GM18870 (cell line): ENCODE results near the gene RAB3A.

ENCODE experiments used
- ATAC-seq: cut with Tn5 transposase; IDR thresholded peaks from one replicate; pipeline ENCODE4 v1.9.1; 2021; ENCODE audit warnings: moderate library complexity; ENCODE audit not compliant: unreplicated experiment

Gene RAB3A

DNA sequence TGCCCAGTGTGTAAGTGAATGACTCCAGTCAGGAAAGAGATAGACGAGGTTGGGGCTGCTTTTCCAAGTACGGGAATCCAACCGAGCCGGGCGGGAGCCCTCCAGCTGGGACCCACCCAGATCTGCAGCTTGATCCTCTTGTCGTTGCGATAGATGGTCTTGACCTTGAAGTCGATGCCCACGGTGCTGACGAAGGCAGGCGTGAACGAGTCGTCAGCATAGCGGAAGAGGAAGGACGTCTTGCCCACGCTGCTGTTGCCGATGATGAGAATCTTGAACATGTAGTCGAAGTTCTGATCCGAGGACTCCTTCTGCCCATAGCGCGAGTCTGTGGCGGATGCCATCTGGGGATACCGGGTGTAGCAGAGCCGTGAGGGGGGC lies 1.5 kb downstream of the RAB3A start:
- ATAC-seq: no peak

DNA sequence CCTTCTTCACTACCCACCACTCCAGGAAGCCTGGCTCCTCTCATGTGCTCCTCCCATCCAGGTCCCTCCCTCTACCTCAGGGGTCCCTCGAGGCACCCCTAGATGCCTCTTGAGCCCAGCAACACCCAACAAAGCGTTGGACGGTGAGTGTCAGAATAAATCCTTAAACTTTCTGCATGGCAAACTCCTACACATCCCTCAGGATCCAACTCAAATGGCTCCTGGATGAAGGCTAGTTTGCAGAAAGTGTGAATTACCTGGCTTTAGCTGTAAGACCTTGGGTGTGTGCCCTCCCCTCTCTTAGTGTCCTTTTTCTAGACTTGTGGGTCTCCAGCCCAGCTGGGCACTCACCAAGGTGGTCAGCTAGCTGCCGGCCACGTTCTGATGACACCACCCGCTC lies 5.5 kb downstream of the RAB3A start:
- ATAC-seq: no peak

DNA sequence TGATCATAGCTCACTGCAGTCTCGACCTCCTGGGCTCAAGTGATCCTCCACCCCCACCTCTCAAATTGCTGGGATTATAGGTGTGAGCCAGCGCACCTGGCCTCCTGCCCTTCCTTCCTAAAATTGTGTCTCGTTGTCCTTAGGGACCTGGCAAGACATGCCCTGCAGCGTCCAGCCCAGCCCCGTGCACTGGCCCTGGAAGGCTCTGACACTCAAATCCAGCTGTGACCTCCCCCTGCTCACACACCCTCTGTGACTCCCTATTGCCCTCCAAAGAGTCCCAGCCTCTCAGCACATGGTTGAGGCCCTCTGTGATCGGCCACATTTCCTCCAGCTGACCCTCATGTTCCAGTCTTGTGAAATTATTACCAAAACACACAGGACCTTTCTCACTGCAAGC lies 5.9 kb downstream of the RAB3A start:
- no peak for ATAC-seq

DNA sequence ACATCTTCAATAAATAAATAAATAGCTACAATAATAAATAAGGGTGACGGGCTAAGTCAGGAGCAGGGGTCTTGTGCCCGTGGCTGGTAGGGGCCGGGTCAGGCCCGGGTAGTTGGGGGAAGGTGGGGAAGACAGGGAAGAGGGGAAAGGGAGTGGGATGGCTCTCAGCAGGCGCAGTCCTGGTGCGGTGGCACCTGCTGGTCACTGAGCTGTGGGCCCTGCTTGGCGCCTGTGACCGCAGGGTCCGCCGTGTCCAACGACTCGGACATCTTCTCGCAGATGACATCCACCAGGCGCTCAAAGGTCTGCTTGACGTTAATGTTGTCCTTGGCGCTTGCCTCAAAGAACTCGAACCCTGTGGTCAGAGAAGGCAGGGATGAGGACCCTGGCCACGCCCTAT lies 6.5 kb downstream of the RAB3A start:
- no peak for ATAC-seq

DNA sequence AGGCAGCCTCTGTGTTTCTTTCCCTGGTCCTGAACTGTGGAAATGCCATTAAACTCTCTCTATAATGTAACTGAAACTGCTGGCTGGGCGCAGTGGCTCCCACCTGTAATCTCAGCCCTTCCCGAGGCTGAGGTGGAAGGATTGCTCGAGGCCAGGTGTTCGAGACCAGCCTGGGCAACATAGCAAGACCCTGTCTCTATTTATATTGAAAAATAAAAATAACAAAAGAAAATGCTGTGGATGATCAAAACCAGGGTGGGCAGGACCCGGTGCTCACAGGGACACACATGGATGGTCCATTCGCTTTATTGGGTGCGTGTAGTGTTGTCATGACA lies 7.4 kb downstream of the RAB3A start:
- ATAC-seq: no peak

DNA sequence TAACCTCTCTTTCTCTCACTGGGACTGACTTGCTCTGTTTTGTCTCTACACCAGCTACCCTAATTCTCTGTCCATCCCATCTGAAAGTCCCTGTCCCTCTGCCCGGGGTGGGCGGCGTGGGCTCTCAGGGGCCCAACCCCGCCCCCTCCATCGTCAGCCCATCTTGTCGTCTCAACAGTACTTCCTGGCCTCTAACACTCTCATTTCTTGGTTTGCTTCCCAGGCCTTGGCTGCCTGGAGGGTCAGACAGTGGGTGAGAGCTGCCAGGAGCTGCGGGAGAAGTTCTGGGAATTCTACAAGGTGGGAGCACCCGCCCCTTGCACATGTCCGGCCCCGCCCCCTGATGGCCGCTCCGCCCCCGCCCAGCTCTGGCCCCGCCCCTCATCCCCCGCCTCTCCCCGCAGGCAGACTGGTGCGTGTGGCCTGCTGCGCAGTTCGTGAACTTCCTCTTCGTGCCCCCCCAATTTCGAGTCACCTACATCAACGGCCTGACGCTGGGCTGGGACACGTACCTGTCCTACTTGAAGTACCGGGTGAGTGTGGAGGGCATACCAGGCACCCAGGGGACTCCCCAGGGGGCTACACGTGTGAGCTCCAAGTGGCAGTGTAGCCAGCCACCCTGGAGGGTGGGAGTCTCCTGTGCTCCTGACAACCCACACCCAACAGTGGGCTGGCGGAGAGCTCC lies 9.1 kb downstream of the RAB3A start:
- no peak for ATAC-seq

DNA sequence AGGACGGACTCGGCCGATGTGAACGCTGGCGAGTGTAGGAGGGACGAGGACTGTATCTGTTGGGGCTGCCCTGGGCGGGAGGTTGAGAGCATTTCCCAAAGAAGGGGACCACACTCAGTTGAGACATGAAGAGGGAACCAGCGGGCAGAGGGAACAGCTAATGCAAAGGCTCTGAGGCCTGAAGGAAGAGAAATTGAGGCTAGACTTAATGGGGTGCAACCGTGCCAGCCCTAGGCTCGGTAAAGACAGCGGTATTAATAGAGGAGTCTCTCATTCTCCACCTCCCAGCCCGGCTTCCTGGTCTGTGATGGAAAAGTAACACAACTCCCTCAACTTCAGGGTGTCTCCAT lies 9.7 kb downstream of the RAB3A start:
- no peak for ATAC-seq

DNA sequence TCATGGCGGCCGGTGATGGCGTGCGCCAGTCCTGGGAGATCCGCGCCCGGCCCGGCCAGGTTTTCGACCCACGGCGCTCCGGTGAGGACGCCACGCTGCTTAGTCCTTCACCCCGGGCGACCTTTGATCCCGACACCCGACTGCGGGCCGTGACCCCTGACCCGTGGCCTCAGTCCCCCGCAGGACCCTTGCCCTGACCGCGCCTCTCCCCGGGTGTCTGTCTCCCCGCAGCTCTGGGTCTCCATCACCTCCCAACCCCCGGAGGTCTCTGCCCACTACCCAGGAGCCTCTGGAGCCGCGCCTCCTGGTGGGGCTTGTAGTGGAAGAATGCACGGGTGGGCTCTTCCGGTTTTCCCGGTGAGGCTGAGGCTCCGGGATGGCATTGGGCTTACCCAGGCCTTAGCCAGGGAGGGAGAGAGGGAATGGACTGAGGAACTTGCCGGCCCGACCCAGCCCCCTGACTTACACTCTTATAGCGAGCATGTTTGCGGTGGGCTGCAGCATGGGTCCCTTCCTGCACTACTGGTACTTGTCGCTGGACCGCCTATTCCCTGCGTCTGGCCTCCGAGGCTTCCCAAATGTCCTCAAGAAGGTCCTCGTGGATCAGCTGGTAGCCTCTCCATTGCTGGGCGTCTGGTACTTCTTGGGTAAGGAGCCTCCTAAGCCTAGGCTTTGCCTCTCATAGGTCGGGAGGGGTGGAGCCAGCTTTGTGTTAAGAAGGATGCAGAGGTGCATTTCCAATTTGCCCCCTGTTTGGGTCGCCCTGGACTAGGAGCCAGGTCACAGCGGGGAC lies 10.3 kb downstream of the RAB3A start:
- ATAC-seq: no peak

DNA sequence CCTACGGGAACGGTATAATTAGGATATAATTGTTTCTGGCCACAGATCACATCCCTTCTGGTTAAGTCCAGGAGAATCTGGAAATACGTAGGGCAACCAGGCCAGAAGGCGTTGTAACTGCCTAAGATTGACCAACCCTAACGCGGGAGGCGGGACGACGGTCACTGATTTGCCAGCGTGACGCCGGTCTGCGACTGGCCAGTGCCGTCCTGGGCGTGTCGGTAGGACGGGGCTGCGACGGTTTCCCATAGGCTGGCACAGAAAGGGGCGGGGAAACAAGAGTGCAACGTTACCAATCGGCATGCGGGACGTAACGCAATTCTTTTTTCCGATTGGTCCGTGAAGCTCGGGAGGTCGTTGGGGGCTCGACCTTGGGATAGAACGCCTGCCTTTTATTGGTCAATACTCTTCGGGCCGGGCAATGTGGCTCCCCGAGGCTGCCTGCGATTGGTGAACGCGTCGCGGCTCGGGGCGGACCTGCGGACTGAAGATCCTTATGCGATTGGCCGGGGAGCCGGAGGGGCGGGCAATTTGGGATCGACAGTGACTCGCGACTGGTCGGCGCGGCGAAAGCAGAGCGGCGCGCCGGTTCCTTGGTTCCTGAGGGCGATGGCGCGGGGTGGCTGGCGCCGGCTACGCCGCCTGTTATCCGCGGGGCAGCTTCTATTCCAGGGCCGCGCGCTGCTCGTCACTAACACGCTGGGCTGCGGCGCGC lies 11.0 kb downstream of the RAB3A start, which contains the start of gene MPV17L2:
Gene MPV17L2 (plus strand): TSS at position 546 of the 715 bp plus-strand sequence. CDS start 64 bp downstream, at position 610.
- peak; percentile 82 for ATAC-seq

DNA sequence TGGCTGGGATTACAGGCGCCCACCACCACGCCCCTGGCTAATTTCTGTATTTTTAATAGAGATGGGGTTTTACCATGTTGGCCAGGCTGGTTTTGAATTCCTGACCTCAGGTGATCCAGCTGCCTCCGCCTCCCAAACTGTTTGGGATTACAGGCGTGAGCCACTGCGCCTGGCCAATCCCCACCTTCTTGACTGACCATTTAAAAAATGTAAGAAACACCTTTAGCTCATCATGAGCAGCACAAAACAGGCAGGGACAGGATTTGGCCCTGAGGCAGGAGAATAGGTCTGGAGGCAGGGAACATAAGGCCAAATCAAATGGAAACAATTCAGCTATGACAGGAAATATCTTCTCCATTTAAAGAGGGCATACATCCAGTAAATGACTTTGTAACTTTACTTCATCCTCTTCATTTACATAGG lies 12.2 kb downstream of the RAB3A start:
- no peak for ATAC-seq

DNA sequence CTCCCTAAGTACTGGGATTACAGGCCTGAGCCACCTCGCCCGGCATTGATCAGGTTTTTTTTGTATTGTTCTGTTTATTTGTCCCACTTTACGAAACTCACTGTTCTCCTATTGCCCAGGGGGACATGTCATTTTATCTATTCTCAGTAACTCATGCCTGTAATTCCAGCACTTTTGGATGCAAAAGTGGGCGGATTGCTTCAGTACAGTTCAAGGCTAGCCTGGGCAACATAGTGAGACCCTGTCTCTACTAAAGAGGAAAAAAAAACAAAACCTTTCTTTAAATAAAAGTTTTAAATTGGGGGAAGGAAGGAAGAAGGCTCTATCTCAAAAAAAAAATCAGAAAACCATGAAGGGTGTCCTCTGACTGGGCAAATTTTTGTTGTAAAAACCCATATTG lies 13.6 kb downstream of the RAB3A start:
- ATAC-seq: no peak

DNA sequence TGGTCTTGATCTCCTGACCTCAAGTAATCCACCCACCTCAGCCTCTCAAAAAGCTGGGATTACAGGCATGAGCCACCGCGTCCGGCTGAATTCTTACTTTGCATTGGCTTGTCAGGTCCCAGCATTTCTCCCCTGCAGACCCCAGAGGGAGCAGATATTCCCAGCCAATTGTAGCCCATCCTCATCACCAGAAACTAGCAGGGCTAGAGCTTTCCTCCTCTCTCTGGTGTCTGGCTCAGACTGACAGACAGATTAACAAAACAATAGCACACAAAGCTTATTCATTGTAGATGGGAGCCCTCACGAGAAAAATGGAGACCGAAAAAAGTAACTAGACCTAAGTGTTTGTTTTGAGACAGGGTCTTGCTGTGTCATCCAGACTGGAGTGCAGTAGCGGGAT lies 18.3 kb downstream of the RAB3A start:
- no peak for ATAC-seq

DNA sequence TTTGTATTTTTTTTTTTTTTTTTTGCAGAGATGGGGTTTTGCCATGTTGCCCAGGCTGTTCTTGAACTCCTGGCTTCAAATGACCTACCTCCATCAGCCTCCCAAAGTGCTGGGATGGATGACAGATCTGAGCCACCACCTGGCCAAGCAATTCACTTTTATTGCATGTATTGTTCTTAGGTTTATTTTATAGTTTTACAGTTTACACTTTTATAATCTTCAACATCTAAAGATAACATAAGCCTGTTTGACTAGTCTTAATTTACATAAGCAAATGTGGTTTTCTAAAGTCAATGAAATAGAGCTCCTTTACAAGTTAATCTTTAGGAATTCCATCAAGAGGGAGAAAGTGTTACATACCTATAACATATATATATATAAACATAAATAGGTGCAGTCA lies 20.3 kb downstream of the RAB3A start:
- no peak for ATAC-seq

DNA sequence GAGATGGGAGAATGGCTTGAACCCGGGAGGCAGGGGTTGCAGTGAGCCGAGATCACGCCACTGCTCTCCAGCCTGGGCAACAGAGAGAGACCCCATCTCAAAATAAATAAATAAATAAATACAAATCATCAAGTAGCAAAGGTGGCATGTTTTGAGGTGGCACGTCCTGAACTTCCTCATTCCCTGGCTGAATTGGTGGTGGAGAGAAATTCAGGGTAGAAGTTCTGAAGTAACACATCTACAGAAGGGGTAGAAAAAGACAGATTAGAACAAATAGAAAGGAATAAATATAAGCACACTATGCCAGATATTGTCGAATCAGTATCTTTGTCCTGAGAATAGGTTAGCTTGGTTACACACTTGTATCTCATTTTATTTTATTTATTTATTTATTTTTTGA lies 23.9 kb downstream of the RAB3A start:
- no peak for ATAC-seq

DNA sequence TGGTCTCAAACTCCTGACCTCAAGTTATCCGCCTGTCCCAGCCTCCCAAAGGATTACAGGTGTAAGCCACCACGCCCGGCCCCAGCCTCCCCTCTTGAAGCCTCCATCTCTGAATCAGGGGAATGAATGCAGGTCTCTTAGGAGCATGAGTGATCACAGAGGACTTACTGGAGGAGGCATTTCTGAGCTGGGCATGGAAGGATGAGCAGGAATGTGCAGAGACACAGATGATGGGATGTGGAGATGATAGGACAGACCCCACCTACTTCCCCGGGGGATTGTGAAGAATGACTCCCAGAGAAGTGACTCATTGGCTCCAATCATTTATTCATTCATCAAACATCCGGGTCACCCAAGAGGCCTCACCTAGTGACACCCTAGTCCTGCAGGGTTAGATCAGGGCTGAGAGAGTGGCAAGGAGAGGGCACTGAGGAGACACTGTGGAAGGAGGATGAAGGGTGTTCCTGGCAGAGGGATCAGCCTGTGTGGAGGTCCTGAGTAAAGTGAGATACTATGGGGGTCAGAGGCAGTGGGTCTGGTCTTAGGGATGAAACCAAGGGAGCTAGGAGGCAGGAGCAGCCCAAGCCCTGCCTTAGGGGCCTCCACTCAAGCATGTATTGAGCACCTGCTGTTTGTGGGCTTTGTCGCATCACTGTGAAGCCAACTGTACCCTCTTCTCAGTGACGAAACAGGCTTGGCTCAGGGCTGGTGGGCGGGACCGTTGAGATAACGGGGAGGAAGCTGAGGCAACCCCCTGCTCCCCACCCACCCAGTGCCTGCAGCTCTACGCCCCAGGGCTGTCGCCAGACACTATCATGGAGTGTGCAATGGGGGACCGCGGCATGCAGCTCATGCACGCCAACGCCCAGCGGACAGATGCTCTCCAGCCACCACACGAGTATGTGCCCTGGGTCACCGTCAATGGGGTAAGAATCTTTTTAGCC lies 27.2 kb downstream of the RAB3A start:
- no peak for ATAC-seq

DNA sequence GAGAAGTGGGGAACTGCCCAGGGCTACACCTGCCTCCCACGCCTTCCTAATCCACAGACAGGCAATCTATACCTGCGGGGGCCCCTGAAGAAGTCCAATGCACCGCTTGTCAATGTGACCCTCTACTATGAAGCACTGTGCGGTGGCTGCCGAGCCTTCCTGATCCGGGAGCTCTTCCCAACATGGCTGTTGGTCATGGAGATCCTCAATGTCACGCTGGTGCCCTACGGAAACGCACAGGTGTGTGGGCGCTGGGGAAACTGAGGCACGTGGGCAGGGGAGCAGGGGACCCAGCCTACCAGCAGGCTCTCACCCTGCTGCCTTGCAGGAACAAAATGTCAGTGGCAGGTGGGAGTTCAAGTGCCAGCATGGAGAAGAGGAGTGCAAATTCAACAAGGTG lies 28.9 kb downstream of the RAB3A start:
- no peak for ATAC-seq

DNA sequence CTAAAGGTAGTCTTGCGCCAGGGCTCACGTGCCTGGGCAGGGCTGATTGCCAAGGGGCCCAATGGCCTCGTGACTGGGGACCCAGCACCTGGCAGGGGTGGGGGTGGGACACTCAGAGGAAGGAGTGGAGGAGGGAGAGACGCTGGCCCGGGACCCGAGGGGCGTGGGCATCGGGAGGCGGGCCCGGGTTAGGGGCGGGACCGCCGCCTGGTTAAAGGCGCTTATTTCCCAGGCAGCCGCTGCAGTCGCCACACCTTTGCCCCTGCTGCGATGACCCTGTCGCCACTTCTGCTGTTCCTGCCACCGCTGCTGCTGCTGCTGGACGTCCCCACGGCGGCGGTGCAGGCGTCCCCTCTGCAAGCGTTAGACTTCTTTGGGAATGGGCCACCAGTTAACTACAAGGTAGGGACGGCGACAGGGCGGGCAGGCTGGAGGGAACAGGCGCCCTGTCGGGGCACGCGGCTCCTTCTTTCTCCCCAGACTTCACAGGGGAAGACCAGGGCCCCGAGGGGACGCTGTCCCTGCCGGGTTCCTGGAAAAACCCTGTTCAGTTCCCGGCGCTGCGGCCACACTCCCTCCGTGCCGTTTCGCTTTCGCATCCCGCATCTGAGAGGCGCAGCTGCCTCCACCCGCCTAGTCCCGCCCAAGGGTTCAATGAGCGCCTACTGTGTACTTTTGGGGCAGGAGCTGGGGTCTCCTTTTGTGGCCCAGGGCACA lies 30.1 kb downstream of the RAB3A start, which contains the start of gene IFI30:
Gene IFI30 (plus strand): TSS at position 242 of the 717 bp plus-strand sequence. CDS start 29 bp downstream, at position 271.
- peak; percentile 33 for ATAC-seq

DNA sequence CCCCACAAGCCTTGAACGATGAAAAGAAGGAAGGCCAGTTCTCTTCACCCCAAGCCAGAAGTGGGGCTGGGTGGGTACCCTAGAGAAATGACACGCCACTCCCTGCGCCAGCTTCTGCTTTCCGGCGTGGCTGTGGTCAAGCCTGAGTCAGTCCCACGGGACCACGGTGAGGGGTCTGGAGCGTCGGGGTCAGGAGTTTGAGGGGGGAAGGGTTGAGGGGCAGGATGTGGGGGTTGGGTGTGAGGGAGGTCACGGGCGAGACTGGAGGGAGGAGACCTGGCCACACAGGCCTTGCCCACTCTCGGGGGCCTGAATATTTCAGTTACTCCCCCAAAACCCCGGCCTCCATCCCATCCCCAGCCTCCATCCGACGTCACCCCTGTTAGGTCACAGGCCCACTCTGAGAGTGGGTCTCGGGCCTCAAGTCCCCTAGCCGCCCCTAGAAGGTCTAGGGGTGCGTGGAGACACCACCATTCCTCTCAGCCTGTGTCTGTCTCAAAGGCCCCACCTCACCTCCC lies 30.7 kb downstream of the RAB3A start:
- no peak for ATAC-seq

DNA sequence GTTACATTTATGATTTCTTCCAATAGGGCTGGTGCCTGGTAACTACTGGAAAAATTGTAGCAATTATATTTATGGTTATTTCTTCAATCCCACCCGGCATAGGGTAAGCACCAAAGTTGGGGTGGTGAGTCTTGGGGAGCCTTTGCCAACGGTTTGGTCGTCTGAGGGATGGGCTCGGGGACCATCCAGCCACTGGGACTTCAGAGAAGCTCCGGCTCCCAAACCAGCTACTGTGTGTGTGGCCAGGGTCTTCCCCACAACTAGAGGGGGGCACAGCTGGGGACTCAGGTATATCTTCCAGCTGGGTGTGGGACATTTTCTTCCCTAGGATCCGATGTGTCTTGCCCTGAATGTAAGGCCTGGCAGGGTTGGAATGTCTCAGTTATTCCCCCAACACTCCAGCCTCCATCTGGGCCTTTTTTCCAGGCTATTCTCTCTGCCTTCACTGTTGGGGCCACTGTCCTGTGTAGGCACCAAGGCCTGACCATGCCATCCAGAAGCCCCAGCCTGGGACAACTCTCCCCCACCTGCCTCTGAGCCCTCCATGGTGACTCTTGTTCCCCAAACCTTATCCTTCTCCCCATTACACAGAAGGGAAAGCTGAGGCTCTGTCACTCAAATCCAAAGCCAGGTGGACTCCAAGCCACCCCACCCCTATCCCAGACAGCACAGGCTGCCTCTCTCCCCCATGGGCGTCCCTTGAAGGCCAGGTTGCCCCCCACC lies 31.4 kb downstream of the RAB3A start:
- ATAC-seq: no peak
